SK-N-MC (cell line): ENCODE data around the gene BMP6.

ENCODE experiments used
- EZH2 ChIP-seq: fragments of 200-600 bp; sonication (generic); IDR thresholded peaks from one replicate; pipeline ENCODE4 v1.6.1; 2017; ENCODE audit warnings: antibody characterized with exemption
- POLR2AphosphoS5 ChIP-seq: IDR thresholded peaks from 2 replicates; pipeline ENCODE4 v1.6.1; 2012; ENCODE audit warnings: mild to moderate bottlenecking, low read depth, low read length, borderline replicate concordance

DNA sequence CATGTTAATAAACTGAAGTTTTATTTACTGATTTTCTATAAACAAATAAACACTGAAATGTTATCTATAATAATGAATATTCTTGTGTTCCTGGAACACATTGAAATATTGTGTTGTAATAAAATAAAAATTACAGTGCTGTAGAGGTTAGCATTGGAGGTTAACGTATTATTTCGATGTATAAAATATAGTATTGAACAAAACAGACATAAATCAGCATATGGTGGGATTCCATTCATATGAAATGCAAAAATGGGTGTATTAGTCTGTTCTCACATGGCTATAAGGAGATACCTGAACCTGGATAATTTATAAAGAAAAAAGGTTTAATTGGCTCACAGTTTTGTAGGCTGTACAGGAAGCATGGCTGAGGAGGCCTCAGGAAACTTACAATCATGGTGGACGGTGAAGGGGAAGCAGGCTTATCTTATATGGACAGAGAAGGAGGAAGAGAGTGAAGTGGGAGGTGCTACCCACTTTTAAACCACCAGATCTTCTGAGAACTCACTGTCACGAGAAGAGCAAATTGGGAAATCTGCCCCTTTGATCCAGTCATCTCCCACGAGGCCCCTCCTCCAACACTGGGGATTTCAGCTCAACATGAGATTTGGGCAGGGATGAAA is 24.6 kb upstream of the BMP6 start:
- TF ChIP-seq POLR2AphosphoS5 (no peak), EZH2 (no peak)
